OCI-M2 (cell line): ENCODE measurements around the gene TOMT.
A peak's percentile ranks its signal among the peaks of the same experiment; 100 is the strongest.

ENCODE experiments used
- DNase-seq: peaks from one replicate; lab custom pipeline; 2025; ENCODE audit not compliant: unreplicated experiment; lab: John Stamatoyannopoulos, UW

The TOMT gene

DNA sequence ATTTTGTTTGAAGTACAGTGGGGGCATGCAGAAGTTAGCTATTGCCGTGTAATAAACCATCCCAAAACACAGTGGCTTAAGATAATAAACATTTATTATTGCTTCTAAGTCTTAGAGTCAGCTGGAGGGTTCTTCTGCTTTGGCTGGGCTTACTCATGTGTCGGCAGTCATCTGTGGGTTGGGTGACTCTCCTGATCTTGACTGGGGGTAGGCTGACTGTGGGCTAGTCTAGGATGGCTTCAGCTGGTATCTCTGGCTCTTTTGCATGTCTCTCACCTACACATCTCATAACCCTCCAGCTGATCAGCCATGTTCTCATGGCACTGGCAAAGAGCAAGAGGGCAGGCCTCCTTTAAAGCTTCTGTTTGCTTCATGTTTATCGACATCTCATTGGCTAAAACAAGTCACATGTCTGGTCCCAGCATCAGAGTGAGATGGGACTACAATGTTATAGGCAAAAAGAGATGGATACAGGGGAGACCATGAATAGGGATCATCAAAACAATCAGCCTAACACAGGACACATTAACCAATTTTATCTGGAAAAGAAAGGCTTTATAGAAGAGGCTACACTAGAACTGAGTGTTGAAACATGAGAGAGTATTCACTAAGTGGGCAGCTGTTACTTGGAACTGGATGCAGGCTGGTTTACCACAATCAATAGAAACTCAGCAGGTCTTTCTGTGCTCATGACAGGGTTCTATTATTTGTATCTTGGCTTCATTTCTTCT lies 19.9 kb upstream of the TOMT start:
- no peak for DNase-seq

DNA sequence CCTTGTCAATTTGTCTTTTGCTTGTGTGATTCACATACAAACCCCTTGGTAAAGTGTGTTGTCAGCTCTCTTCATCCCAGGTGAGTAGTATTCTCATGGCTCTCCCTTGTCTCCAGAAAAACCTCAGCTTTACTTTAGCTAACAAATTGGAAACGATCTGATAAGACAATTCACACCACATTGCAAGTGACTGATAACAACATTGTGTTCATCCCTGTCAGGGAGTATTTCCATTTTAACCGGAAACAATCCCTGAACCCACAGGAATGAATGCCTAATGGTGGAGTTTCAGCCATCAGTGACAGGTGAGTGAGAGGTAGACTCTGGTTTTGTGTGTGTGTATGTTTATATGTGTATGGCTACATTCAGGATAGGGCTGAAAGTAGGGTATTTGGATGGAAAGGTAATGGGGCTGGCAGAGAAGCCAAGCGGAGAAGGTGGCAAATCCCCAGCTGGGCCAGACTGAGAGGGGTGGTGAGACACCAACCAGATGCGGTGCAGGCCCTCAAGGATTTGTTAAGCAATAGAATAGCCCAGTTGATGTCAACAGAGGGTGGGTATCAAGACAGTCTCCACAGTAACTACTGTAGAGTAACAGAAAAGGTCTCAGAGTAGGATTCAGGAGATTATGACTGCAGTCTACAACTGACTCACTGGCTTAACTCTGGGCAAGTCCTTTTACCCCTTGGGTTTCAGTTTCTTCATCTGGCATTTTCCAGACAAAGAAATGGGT lies 17.5 kb upstream of the TOMT start:
- no peak for DNase-seq

- no peak for DNase-seq
Measured at GRCh38 chr11:72091292-72091691, 14.4 kb upstream of the TOMT start.

- DNase-seq = no peak
Measured at GRCh38 chr11:72098741-72099140, 7.0 kb upstream of the TOMT start.

GRCh38 chr11:72100009-72100408 lies 5.7 kb upstream of the TOMT start:
- no peak for DNase-seq

GRCh38 chr11:72100462-72100861 lies 5.3 kb upstream of the TOMT start:
- DNase-seq = no peak

- DNase-seq = no peak
Measured at GRCh38 chr11:72102162-72102561, 3.6 kb upstream of the TOMT start.

DNA sequence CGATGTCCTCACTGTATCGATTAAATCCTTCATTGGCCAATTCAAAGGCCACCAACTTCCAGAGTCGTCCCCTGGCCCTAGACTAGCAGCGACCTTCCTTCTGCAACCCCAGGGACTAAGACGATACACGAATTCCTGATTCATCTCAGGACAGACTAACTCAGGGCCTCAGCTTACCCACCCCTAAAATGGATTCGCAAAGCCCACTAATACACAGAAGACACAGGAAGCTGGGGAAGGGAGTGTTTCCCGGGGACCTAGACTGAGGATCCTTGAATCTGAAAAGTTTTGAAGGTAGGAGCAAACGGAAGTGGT lies 3.1 kb upstream of the TOMT start:
- no peak for DNase-seq

DNA sequence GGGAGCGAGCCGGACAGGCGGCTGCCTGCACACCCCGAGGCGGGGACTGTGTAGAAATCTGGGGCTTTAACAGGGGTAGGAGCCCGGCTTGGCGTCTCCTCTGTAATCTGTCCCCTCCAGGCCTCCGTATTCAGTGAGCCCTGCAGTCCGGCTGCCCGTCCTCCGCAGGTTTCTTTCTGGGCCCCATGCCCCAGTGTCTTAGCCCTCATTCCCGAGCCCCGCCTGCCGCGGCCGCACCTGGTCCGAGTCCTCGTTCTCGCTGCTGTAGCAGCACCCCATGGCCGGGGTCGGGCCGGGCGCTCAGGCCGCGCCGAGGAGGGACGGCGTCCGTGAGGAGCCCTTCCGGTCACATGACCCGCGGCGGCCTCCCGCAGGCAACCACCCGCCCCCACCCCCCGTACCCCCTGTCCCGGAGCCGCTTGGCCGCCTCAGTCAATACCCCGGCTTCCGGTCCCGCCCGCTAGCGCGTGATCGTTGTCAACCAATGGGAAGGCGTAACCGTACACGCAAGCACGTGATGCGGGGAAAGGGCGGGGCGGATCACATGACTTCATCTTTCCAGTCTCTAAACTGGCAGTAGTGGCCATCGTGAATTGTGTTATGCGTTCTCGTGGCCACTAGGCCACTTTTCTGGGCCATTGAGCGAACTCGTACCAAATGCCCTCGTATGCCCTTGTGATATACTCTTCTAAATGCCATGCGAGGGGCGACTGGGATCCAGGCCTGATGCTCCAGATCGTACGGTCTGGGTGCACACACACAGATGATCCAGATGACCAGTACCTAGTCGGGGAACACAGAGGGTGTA lies 2.6 kb upstream of the TOMT start, which contains the start of gene LAMTOR1:
Gene LAMTOR1, minus strand, starts transcription at position 352 of the 808 bp plus-strand sequence. Its CDS starts 73 bp downstream, at position 279.
- peak; percentile 87 for DNase-seq

- DNase-seq = no peak
Measured at GRCh38 chr11:72103754-72104167, 2.0 kb upstream of the TOMT start.

GRCh38 chr11:72111300-72112142 lies 5.8 kb downstream of the TOMT start:
- DNase-seq = no peak

DNA sequence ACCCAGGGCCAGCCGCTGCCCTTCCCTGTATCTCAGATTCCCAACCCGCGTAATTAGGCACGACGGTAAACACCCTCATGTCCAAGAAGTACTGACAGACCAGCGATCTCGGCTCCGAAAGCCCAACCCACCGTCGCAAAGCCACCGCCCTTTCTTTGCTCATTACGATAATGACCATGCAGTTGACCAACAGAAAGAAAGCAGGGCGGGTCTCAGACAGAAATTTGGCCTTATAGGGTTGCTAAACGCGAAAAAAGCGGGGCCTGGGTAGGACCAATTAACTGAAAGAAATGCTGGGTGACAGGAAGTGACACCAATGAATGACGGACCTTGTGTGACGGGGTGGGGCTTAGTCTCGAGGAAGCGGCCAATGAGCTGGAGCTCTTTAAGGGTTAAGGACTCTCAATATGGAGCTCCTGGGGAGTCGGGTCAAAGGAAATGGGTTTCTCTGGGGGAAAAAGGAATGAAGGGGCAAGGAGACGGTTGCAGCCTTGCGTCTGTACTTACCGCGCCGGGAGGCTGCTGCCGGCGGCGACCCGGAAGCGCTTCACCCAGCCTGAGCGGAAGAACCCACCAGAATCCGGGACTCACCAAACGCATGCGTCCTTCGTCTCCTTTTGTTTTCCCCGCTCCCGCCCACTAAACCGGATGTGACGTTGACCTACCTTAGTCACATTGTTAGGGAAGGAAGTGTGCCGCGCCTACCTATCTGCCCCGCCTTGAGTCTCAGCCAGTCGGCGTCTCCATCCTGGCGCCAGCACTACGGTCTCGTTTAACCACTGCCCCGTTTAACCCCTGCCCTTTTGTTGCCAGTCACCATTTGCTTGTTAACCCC lies 6.6 kb downstream of the TOMT start, which contains the start of gene ANAPC15:
Gene ANAPC15, minus strand, starts transcription at position 553 of the 835 bp plus-strand sequence. CDS start 1,419 bp downstream, outside the sequence.
- peak; percentile 94 for DNase-seq

DNA sequence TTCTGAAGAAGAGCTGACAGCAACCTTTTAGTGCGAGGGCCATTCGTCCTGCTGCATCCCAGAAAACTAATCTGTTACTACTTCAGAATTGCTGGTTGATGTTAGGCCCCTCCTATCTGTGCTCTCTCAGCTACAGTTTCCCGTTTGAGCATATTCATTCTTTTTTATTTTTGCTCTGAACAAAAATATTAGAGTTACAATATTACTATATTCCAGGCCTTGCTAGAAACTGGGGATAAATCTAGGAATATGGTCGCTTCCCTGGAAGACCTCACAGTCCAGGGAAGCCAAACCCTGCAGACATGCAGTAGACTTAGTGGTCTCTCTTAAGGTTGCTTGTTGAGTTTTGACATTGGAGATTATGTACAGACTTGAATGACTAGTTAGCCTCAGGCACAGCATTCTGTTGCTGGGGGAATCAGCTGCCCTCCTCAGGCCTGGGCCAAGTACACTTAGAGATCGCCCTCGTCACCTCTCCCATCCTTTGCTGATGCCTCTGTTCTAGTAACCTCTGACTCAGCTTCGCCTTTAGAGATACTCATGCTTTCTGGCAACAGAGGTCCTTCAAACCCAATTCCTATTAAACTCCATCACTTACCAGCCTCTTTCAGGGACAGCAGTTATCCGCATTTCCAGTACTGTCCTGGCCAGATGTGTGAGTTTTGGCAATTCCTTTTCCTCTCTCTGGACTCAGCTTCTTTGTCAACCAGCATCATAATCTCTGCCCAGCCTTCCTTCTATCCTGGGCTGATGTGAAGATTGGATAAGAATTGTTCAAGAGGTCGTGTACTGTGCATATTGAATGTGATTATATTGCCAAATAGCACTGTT lies 7.5 kb downstream of the TOMT start:
- DNase-seq = no peak

GRCh38 chr11:72114570-72114969 lies 8.8 kb downstream of the TOMT start:
- DNase-seq = no peak

GRCh38 chr11:72116019-72116755 lies 10.5 kb downstream of the TOMT start:
- no peak for DNase-seq

- no peak for DNase-seq
Measured at GRCh38 chr11:72119198-72119597, 13.5 kb downstream of the TOMT start.

DNA sequence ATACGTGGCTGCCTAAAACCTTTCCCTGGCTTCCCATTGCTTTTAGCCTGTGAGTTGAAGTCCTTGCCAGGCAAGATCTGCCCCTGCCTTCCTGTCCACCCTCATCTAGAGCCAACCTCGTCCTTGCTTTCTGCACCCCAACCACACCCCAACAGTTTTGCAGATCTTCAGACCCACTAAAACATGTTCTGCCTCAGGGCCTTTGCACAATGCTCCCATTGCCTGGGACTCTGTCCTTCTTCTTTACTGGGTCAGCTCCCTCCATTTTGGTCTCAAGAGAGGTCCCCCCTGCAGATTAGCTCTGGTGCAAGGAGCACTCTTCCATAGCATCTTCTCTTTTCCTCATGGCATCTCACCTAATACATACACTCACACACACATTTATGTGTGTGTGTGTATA lies 15.2 kb downstream of the TOMT start:
- no peak for DNase-seq

GRCh38 chr11:72122607-72123006 lies 16.9 kb downstream of the TOMT start:
- no peak for DNase-seq
